ENCODE data around the gene NLGN1. TPM values are rescaled to one million over a fixed set of nuclear protein-coding genes. Genes with fewer than 3 reads are reported as not detected.

NLGN1 gene
- total and polyA plus RNA-seq, 2 of the 13 experiments (the other 11 are each of a cell fraction or from before 2014, with no cell fraction given) = not detected

GRCh38 chr3:174233511-174233910 is 836.0 kb downstream of the NLGN1 start:
- Histone ChIP-seq H3K79me2 (ENCODE audit: insufficient read depth, low read length) (no peaks in the 10 kb centered on the region), H3K9me3 (ENCODE audit: low read length) (no peaks in the 10 kb centered on the region), H4K20me1 (ENCODE audit: insufficient read depth, low read length) (no peaks in the 10 kb centered on the region), H3K27ac (ENCODE audit: extremely low read length, insufficient read depth, low read length) (no peak overlapping the region), H3K36me3 (replicated peaks in 1 of 2; ENCODE audit: control insufficient read depth in 1 of 2, insufficient read depth in 2 of 2, low read length in 2 of 2) (no peaks in the 10 kb centered on the region), H2AFZ (ENCODE audit: low read length) (no peak overlapping the region), H3K4me1 (ENCODE audit: insufficient read depth, low read length) (no peaks in the 10 kb centered on the region), H3K4me2 (ENCODE audit: low read depth, low read length) (no peak overlapping the region), H3K4me3 (replicated peaks in 1 of 3; ENCODE audit: insufficient read depth in 1 of 3, low read depth in 2 of 3, low read length in 3 of 3) (no peak overlapping the region), H3K27me3 (ENCODE audit: control insufficient read depth in 1 of 2, insufficient read depth in 2 of 2, low read length in 2 of 2) (no peaks in the 10 kb centered on the region), H3K9ac (ENCODE audit: insufficient read depth, low read depth, low read length) (no peak overlapping the region)
- no peak for FAIRE-seq
- in situ Hi-C loops (cut with HindIII; ENCODE audit: extremely low pct_ligation_motif_present, low pct_unique_long_range_greater_than_20kb) = no loop called here
- WGBS (ENCODE audit: low lambda C conversion rate) = 5% methylated on average over 2 of the region's 2 CpGs
- DNase-seq (ENCODE audit: low spot score) = no peak
- intact Hi-C loops (cut with micrococcal nuclease; ENCODE audit: unreplicated experiment) = no loop called here
- BruUV-seq (replicated peaks) = no TSS peak
- ChIA-PET POLR2A (no interaction called here), CTCF (ENCODE audit: low intra/inter-chr PET ratio, low total read pairs) (no interaction called here)
- no peak for ATAC-seq
- TF ChIP-seq ZNF790 (CRISPR knock-in tag; IDR thresholded peaks at IDR 0.05; ENCODE audit: borderline replicate concordance) = no peak
- TF ChIP-seq ZNF768 (CRISPR knock-in tag; IDR thresholded peaks at IDR 0.05) = no peak
- TF ChIP-seq FOXK2 (IDR thresholded peaks at IDR 0.05) = no peak
- no peak for TF ChIP-seq DR1 (CRISPR knock-in tag; IDR thresholded peaks at IDR 0.05)
- no peak for TF ChIP-seq ARID2 (CRISPR knock-in tag; IDR thresholded peaks at IDR 0.05; ENCODE audit: borderline replicate concordance)
- no peak for TF ChIP-seq CHCHD3 (CRISPR knock-in tag; IDR thresholded peaks at IDR 0.05)
- no peak for TF ChIP-seq ZNF33B (CRISPR knock-in tag; IDR thresholded peaks at IDR 0.05)
- TF ChIP-seq ZNF674 (CRISPR knock-in tag; IDR thresholded peaks at IDR 0.05; ENCODE audit: low read depth) = no peak
- TF ChIP-seq, protein P1, sequence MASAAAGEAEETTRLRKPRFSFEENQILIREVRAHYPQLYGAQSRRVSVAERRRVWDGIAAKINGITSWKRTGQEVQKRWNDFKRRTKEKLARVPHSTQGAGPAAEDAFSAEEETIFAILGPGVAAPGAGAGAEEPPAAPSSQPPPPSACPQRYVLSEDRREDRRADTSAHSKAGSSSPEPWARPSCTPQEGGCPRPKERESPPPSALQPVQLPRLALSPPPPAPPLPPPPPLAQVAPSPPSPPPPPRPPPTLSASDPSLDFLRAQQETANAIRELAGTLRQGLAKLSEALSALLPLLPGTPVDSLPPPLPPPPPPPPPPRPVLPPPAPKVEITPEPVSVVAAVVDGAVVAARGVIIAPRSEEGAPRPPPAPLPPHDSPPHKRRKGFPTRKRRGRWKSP (CRISPR knock-in tag; IDR thresholded peaks at IDR 0.05) = no peak
- TF ChIP-seq, protein P2, sequence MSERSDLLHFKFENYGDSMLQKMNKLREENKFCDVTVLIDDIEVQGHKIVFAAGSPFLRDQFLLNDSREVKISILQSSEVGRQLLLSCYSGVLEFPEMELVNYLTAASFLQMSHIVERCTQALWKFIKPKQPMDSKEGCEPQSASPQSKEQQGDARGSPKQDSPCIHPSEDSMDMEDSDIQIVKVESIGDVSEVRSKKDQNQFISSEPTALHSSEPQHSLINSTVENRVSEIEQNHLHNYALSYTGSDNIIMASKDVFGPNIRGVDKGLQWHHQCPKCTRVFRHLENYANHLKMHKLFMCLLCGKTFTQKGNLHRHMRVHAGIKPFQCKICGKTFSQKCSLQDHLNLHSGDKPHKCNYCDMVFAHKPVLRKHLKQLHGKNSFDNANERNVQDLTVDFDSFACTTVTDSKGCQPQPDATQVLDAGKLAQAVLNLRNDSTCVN (CRISPR knock-in tag; IDR thresholded peaks at IDR 0.05; ENCODE audit: borderline replicate concordance) = no peak
- no peak for TF ChIP-seq PHB2 (IDR thresholded peaks at IDR 0.05; ENCODE audit: partially characterized antibody)
